Activated T-cell treated with anti-CD3 and anti-CD28 coated beads, Interleukin-2, amount 50 U/mL, for 24 hours (primary cell): ENCODE data around the gene TMEM239.

Experiments
- DNase-seq: peaks from one replicate; pipeline ENCODE4 v3.0.0-alpha.2; 2020
- H3K27ac Mint-ChIP-seq: 2 replicates; pipeline ENCODE4 v1.8.0; 2020; ENCODE audit warnings: mild to moderate bottlenecking, mixed read lengths
- H3K27me3 Mint-ChIP-seq: 2 replicates; pipeline ENCODE4 v1.8.0; 2020; ENCODE audit warnings: mixed read lengths
- H3K36me3 Mint-ChIP-seq: 2 replicates; pipeline ENCODE4 v1.8.0; 2020; ENCODE audit warnings: low read depth, mixed read lengths
- H3K4me1 Mint-ChIP-seq: 2 replicates; pipeline ENCODE4 v1.8.0; 2020; ENCODE audit warnings: low read depth, mixed read lengths
- H3K4me3 Mint-ChIP-seq: 2 replicates; pipeline ENCODE4 v1.8.0; 2020; ENCODE audit warnings: mild to moderate bottlenecking, moderate library complexity, mixed read lengths
- H3K9me3 Mint-ChIP-seq: 2 replicates; pipeline ENCODE4 v1.8.0; 2020; ENCODE audit warnings: mixed read lengths

TMEM239 gene

DNA sequence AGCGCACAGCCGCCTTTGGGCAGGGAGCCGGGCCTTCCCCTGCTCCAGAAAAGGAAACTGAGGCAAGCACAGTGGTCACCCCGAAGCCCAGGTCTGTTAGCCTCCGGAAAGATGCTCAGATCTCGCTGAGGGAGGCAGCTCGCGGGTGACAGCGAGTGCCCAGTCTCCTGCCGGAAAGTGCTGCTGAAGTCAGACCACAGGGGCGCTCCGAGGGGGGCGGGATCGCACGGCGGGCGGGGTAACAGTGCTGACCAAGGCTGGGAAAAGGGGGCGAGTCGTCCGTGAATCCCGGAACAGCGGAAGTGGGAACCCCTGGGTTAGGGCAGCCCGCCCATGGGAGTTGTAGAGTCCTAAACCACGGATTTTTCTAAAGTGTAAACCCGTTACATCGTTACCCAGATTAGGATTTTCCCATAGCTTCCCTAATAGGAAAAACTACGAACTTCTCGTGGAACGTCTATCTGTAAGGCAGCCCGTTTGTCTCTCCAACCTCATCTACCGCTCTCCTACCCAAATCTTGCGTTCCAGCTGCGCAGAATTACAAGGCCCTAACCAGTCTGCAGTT is 24.9 kb downstream of the TMEM239 start:
- peak overlapping the region; percentile 90 for H3K27ac Mint-ChIP-seq
- H3K27me3 Mint-ChIP-seq: no peaks in the 10 kb centered on the region
- peak overlapping the region; percentile 91 for H3K4me3 Mint-ChIP-seq
- H3K9me3 Mint-ChIP-seq: peaks cover 3% of the 10 kb centered on the region
- peaks cover 44% of the 10 kb centered on the region for H3K4me1 Mint-ChIP-seq
- peaks cover 45% of the 10 kb centered on the region for H3K36me3 Mint-ChIP-seq
- DNase-seq: no peak

- Mint-ChIP-seq H3K27me3 (no peaks in the 10 kb centered on the region), H3K4me3 (no peak overlapping the region), H3K4me1 (peaks cover 51% of the 10 kb centered on the region), H3K9me3 (no peaks in the 10 kb centered on the region), H3K36me3 (peaks cover 29% of the 10 kb centered on the region), H3K27ac (no peak overlapping the region)
- peak; percentile 24 for DNase-seq
These were observed 29.4 kb downstream of the TMEM239 start for GRCh38 chr20:2845607-2846006.

- H3K27ac Mint-ChIP-seq: no peak overlapping the region
- no peaks in the 10 kb centered on the region for H3K9me3 Mint-ChIP-seq
- peaks cover 26% of the 10 kb centered on the region for H3K36me3 Mint-ChIP-seq
These were observed 30.5 kb downstream of the TMEM239 start for GRCh38 chr20:2846698-2847097.

GRCh38 chr20:2847802-2848201 is 31.6 kb downstream of the TMEM239 start:
- Mint-ChIP-seq H3K27me3 (no peaks in the 10 kb centered on the region), H3K36me3 (peaks cover 24% of the 10 kb centered on the region), H3K27ac (no peak overlapping the region), H3K4me3 (no peak overlapping the region), H3K4me1 (peaks cover 60% of the 10 kb centered on the region), H3K9me3 (no peaks in the 10 kb centered on the region)
- DNase-seq: no peak

More at GRCh38 chr20:2846698-2847097, 30.5 kb downstream of the TMEM239 start:
- DNase-seq: no peak
- H3K27me3 Mint-ChIP-seq: no peaks in the 10 kb centered on the region
- no peak overlapping the region for H3K4me3 Mint-ChIP-seq
- H3K4me1 Mint-ChIP-seq: peaks cover 50% of the 10 kb centered on the region

DNA sequence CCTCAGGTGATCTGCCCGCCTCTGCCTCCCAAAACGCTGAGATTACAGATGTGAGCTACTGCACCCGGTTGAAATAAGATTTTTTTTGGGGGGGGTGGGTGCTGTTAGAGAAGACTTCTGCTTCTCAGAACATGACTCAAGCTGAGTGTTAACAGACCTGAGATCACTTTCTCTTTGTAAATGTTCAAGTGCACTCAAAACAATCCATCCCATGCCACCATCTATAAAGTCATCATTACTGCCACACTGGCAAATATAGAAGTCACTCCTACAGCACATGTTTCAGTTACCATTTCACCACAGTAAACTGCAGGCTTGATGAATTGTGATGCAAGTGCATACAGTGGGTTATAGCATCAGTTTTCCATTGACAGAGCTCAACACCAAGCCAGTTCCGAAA is 33.4 kb downstream of the TMEM239 start:
- no peaks in the 10 kb centered on the region for H3K9me3 Mint-ChIP-seq
- H3K27me3 Mint-ChIP-seq: no peaks in the 10 kb centered on the region
- no peak overlapping the region for H3K4me3 Mint-ChIP-seq
- peak overlapping the region; percentile 55 for H3K27ac Mint-ChIP-seq
- peaks cover 18% of the 10 kb centered on the region for H3K36me3 Mint-ChIP-seq
- peak; percentile 29 for DNase-seq
- H3K4me1 Mint-ChIP-seq: peaks cover 50% of the 10 kb centered on the region

GRCh38 chr20:2851086-2851485 is 34.9 kb downstream of the TMEM239 start:
- Mint-ChIP-seq H3K27ac (no peak overlapping the region), H3K4me1 (peaks cover 38% of the 10 kb centered on the region), H3K27me3 (no peaks in the 10 kb centered on the region), H3K36me3 (peaks cover 17% of the 10 kb centered on the region), H3K4me3 (no peak overlapping the region), H3K9me3 (no peaks in the 10 kb centered on the region)
- peak; percentile 23 for DNase-seq

GRCh38 chr20:2858591-2858990 is 42.4 kb downstream of the TMEM239 start:
- H3K27me3 Mint-ChIP-seq: no peaks in the 10 kb centered on the region
- no peak overlapping the region for H3K27ac Mint-ChIP-seq
- no peak overlapping the region for H3K4me3 Mint-ChIP-seq
- DNase-seq: no peak
- peaks cover 24% of the 10 kb centered on the region for H3K36me3 Mint-ChIP-seq
- H3K4me1 Mint-ChIP-seq: peaks cover 1% of the 10 kb centered on the region
- H3K9me3 Mint-ChIP-seq: no peaks in the 10 kb centered on the region

DNA sequence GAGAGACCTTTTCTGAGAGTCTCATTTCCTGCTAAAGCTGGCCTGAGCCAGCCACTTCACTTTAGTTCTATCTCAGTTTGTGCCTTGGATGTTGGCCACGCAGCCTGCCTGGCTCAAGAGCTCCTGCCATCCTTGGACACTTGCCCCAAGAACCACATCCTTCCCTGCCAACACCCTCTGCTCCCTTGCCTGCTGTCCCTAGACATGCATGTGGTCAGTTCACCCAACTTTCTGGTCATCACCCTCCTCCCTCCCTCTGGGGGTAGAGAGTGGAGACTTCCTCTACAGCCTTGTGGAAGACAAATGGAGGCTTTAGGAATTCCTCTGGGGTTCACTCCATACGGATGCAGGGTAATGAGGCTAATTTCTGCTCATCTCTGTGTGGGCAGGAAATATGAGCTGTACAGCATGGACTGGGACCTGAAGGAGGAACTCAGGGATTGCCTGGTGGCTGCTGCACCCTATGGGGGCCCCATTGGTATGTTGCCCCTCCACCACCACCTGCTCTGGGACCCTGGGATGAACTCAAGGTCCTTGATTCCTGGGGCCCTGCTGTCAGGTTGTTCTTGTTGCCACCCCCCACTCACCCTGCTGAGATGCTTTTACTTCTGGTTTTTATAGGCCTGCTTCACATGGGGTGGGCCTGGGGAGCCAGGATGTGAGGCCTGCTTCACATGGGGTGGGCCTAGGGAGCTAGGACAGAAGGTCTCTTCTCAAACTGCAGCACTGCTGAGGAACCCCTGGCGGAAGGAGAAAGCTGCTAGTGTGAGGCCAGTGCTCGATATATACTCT is 43.4 kb downstream of the TMEM239 start:
- Mint-ChIP-seq H3K27me3 (no peaks in the 10 kb centered on the region), H3K9me3 (no peaks in the 10 kb centered on the region), H3K4me1 (peaks cover 2% of the 10 kb centered on the region), H3K36me3 (peaks cover 34% of the 10 kb centered on the region), H3K27ac (no peak overlapping the region), H3K4me3 (no peak overlapping the region)
- DNase-seq: no peak

GRCh38 chr20:2864626-2865025 is 48.5 kb downstream of the TMEM239 start:
- DNase-seq: no peak
- H3K4me3 Mint-ChIP-seq: no peak overlapping the region
- H3K27ac Mint-ChIP-seq: peak overlapping the region; percentile 54
- H3K9me3 Mint-ChIP-seq: no peaks in the 10 kb centered on the region
- peaks cover 63% of the 10 kb centered on the region for H3K36me3 Mint-ChIP-seq
- H3K27me3 Mint-ChIP-seq: no peaks in the 10 kb centered on the region
- H3K4me1 Mint-ChIP-seq: peaks cover 37% of the 10 kb centered on the region

GRCh38 chr20:2865101-2865500 is 48.9 kb downstream of the TMEM239 start:
- Mint-ChIP-seq H3K9me3 (no peaks in the 10 kb centered on the region), H3K27me3 (no peaks in the 10 kb centered on the region), H3K27ac (peak overlapping the region; percentile 54), H3K4me1 (peaks cover 37% of the 10 kb centered on the region), H3K4me3 (no peak overlapping the region), H3K36me3 (peaks cover 63% of the 10 kb centered on the region)
- no peak for DNase-seq

DNA sequence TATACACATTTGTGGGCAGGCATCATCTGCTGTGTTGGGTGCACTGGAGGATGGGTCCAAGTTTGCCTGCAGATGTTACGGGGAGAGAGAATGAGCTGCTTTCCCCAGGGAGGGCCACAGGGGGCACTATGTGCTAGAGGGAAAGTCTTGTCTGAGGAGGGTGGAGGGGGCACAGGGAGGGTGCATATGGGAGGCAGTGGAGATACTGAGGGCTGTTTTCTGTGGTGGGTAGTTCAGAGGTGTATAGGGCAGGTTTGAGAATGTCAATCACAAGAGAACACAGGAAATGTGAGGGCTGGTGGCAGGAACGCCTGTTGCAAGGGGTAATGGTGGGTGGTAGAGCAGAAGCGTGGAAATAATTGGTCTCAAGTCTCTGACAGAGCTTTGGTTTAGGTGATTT is 49.5 kb downstream of the TMEM239 start:
- Mint-ChIP-seq H3K4me3 (no peak overlapping the region), H3K27me3 (no peaks in the 10 kb centered on the region), H3K36me3 (peaks cover 63% of the 10 kb centered on the region), H3K27ac (peak overlapping the region; percentile 74), H3K4me1 (peaks cover 42% of the 10 kb centered on the region), H3K9me3 (no peaks in the 10 kb centered on the region)
- DNase-seq: no peak

DNA sequence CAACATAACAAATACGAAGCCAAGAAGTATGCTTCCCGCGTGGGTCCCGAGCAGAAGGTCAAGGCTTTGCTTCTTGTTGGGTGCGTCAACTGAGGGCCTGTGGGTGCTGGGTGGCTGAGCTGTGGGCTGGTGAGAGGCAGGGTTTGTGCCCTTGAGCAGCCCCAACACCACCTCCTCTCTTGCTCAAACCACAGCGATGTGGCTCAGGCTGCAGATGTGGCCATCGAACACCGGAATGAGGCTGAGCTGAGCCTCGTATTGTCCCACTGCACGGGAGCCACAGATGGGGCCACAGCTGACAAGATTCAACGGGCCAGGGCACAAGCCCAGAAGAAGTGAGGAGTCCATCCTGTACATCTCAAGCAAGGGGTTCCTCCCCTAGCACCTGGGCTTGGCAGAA is 50.1 kb downstream of the TMEM239 start:
- peak overlapping the region; percentile 74 for H3K27ac Mint-ChIP-seq
- peaks cover 58% of the 10 kb centered on the region for H3K36me3 Mint-ChIP-seq
- H3K27me3 Mint-ChIP-seq: no peaks in the 10 kb centered on the region
- DNase-seq: no peak
- peaks cover 48% of the 10 kb centered on the region for H3K4me1 Mint-ChIP-seq
- no peaks in the 10 kb centered on the region for H3K9me3 Mint-ChIP-seq
- no peak overlapping the region for H3K4me3 Mint-ChIP-seq

DNA sequence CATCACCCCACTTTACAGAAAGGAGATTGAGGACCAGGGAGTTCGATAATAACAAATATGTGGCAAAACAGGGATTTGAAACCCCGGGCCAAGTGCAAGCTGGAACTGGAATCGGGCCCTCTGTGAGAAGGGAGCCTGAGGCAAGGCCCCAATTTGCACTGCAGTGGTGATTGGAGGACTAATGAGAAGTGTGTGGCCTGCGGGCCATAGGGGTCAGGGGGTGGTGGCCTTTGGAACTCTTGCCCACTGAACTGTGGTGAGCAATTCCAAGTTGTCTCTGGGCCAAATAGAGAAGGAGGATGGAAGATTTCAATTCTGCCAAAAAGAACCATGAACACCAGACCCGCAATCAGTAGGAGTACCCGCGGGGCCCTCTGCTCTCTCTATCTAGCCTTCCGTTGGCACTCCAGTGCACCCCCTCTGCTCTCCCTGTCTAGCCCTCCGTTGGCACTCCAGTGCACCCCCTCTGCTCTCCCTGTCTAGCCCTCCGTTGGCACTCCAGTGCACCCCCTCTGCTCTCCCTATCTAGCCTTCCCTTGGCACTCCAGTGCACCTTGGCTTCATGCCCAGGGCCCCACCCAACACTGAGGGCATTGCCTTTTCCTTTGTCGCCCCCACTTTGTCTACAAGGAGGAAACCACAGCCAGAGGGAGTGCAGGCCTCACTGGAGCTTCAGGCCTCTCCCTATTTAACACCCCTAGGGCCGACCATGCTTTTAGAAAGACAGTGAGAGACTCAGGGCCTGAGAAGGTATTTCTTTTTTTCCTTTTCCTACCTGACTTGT is 51.1 kb downstream of the TMEM239 start:
- Mint-ChIP-seq H3K36me3 (peaks cover 50% of the 10 kb centered on the region), H3K27ac (peak overlapping the region; percentile 12), H3K4me3 (no peak overlapping the region), H3K27me3 (no peaks in the 10 kb centered on the region), H3K9me3 (no peaks in the 10 kb centered on the region), H3K4me1 (peaks cover 56% of the 10 kb centered on the region)
- no peak for DNase-seq
